Measurements from ENCODE around the gene FKBP3.

Gene FKBP3

DNA sequence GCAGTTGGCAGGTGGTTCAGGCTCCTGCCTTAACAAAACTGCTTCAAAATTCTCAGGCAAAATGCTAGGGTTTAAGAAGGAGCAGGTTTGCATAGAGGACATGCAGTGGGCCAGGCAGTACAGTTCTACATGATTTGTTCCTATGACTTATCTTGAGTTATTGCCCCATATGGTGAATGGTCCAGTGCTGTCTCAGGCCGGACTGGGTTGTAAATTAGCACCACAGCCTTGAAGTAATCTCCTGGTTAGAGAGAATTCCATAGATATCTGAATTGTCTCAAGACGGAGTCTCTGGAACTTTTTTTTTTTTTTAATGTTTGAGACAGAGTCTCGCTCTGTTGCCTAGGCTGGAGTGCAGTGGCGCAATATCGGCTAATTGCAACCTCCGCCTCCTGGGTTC lies 62.2 kb downstream of the FKBP3 start:
- Histone ChIP-seq H4K20me1 (ENCODE audit: insufficient read depth, low read length) (no peaks in the 10 kb centered on the region), H3K9me3 (ENCODE audit: insufficient read depth, low read length) (no peaks in the 10 kb centered on the region), H3K36me3 (replicated peaks; ENCODE audit: low read depth, low read length) (no peaks in the 10 kb centered on the region), H3K27me3 (ENCODE audit: low read depth, low read length) (no peaks in the 10 kb centered on the region), H3K4me3 (ENCODE audit: low read length) (no peak overlapping the region), H3K9ac (ENCODE audit: low read length) (no peak overlapping the region), H2AFZ (ENCODE audit: low read depth, low read length) (no peak overlapping the region), H3K79me2 (ENCODE audit: low read length) (no peaks in the 10 kb centered on the region), H3K4me1 (ENCODE audit: low read length) (no peaks in the 10 kb centered on the region), H3K27ac (ENCODE audit: low read length) (no peak overlapping the region), H3K4me2 (ENCODE audit: low read length) (no peak overlapping the region)
- TF ChIP-seq, protein P1, sequence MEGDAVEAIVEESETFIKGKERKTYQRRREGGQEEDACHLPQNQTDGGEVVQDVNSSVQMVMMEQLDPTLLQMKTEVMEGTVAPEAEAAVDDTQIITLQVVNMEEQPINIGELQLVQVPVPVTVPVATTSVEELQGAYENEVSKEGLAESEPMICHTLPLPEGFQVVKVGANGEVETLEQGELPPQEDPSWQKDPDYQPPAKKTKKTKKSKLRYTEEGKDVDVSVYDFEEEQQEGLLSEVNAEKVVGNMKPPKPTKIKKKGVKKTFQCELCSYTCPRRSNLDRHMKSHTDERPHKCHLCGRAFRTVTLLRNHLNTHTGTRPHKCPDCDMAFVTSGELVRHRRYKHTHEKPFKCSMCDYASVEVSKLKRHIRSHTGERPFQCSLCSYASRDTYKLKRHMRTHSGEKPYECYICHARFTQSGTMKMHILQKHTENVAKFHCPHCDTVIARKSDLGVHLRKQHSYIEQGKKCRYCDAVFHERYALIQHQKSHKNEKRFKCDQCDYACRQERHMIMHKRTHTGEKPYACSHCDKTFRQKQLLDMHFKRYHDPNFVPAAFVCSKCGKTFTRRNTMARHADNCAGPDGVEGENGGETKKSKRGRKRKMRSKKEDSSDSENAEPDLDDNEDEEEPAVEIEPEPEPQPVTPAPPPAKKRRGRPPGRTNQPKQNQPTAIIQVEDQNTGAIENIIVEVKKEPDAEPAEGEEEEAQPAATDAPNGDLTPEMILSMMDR (IDR thresholded peaks at IDR 0.05; ENCODE audit: low read depth, low read length): no peak
- TF ChIP-seq EZH2phosphoT487 (IDR thresholded peaks at IDR 0.05; ENCODE audit: low read depth): no peak

DNA sequence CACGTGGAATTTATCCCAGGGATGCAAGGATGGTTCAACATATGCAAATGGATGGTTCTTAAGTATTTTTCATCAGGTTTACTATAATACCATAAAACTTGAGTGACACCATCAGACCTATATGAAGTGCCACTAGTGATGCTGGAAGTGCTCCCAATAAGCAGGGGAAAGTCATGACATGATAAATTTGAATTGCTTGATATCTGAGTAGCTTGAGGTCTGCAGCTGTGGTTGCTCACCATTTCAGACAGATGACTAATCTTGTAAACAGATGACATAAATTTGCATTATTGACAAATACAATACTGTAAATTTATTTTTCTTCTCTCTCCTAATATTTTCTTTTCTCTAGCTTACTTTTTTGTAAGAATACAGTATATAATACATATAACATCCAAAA lies 64.1 kb downstream of the FKBP3 start:
- no peak overlapping the region for H3K9ac ChIP-seq (ENCODE audit: low read length)
- no peak overlapping the region for H2AFZ ChIP-seq (ENCODE audit: low read depth, low read length)
- TF ChIP-seq, protein P1 (IDR thresholded peaks at IDR 0.05; ENCODE audit: low read depth, low read length): no peak
- no peak for TF ChIP-seq EZH2phosphoT487 (IDR thresholded peaks at IDR 0.05; ENCODE audit: low read depth)
- no peak overlapping the region for H3K4me3 ChIP-seq (ENCODE audit: low read length)
- no peaks in the 10 kb centered on the region for H3K4me1 ChIP-seq (ENCODE audit: low read length)
- H3K27ac ChIP-seq (ENCODE audit: low read length): no peak overlapping the region
- H3K36me3 ChIP-seq (replicated peaks; ENCODE audit: low read depth, low read length): no peaks in the 10 kb centered on the region
- H3K79me2 ChIP-seq (ENCODE audit: low read length): no peaks in the 10 kb centered on the region
- no peak overlapping the region for H3K4me2 ChIP-seq (ENCODE audit: low read length)
- H3K9me3 ChIP-seq (ENCODE audit: insufficient read depth, low read length): no peaks in the 10 kb centered on the region
- H3K27me3 ChIP-seq (ENCODE audit: low read depth, low read length): no peaks in the 10 kb centered on the region
- no peaks in the 10 kb centered on the region for H4K20me1 ChIP-seq (ENCODE audit: insufficient read depth, low read length)

DNA sequence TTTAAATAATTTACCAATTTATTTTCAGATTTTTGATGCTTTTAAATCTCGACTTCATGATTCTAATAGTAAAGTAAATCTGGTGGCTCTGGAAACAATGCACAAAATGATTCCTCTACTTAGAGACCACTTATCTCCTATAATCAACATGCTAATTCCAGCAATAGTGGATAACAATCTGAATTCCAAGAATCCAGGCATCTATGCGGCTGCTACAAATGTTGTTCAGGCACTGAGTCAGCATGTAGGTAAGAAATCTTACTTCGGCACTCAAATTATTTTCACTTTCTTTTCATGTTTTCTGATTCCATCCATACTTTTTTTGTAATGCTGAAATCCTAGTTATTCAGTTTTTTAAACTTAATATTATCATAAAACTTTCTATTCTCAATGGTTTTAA lies 65.9 kb downstream of the FKBP3 start:
- no peak overlapping the region for H3K4me2 ChIP-seq (ENCODE audit: low read length)
- no peaks in the 10 kb centered on the region for H3K9me3 ChIP-seq (ENCODE audit: insufficient read depth, low read length)
- no peak overlapping the region for H3K9ac ChIP-seq (ENCODE audit: low read length)
- no peaks in the 10 kb centered on the region for H3K36me3 ChIP-seq (replicated peaks; ENCODE audit: low read depth, low read length)
- no peaks in the 10 kb centered on the region for H3K4me1 ChIP-seq (ENCODE audit: low read length)
- no peak overlapping the region for H3K27ac ChIP-seq (ENCODE audit: low read length)
- no peaks in the 10 kb centered on the region for H4K20me1 ChIP-seq (ENCODE audit: insufficient read depth, low read length)
- no peak overlapping the region for H2AFZ ChIP-seq (ENCODE audit: low read depth, low read length)
- H3K4me3 ChIP-seq (ENCODE audit: low read length): no peak overlapping the region
- no peaks in the 10 kb centered on the region for H3K27me3 ChIP-seq (ENCODE audit: low read depth, low read length)
- no peak for TF ChIP-seq EZH2phosphoT487 (IDR thresholded peaks at IDR 0.05; ENCODE audit: low read depth)
- TF ChIP-seq, protein P1 (IDR thresholded peaks at IDR 0.05; ENCODE audit: low read depth, low read length): no peak
- no peaks in the 10 kb centered on the region for H3K79me2 ChIP-seq (ENCODE audit: low read length)

DNA sequence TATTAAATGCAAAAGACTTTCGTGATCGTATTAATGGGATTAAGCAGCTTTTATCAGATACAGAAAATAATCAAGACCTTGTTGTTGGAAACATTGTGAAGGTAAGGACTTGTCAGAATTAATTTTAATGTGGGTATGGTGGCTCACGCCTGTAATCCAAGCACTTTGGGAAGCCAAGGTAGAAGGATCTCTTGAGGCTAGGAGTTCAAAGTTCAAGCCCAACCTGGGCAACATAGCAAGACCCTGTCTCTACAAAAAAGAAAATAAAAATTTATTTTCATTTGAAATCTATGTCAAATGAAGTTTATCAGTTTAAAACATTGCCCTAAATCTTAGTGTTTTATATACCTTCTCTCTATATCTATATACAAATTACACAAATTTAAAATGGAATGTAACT lies 67.6 kb downstream of the FKBP3 start:
- H3K4me3 ChIP-seq (ENCODE audit: low read length): no peak overlapping the region
- no peaks in the 10 kb centered on the region for H3K36me3 ChIP-seq (replicated peaks; ENCODE audit: low read depth, low read length)
- H2AFZ ChIP-seq (ENCODE audit: low read depth, low read length): no peak overlapping the region
- no peak overlapping the region for H3K27ac ChIP-seq (ENCODE audit: low read length)
- no peak overlapping the region for H3K9ac ChIP-seq (ENCODE audit: low read length)
- H3K9me3 ChIP-seq (ENCODE audit: insufficient read depth, low read length): no peaks in the 10 kb centered on the region
- TF ChIP-seq EZH2phosphoT487 (IDR thresholded peaks at IDR 0.05; ENCODE audit: low read depth): no peak
- TF ChIP-seq, protein P1 (IDR thresholded peaks at IDR 0.05; ENCODE audit: low read depth, low read length): no peak
- no peaks in the 10 kb centered on the region for H3K4me1 ChIP-seq (ENCODE audit: low read length)
- H3K79me2 ChIP-seq (ENCODE audit: low read length): no peaks in the 10 kb centered on the region
- H3K27me3 ChIP-seq (ENCODE audit: low read depth, low read length): no peaks in the 10 kb centered on the region
- H3K4me2 ChIP-seq (ENCODE audit: low read length): no peak overlapping the region
- H4K20me1 ChIP-seq (ENCODE audit: insufficient read depth, low read length): no peaks in the 10 kb centered on the region

Measured in OCI-LY3 (cell line).